Measurements from ENCODE around the gene MALL. TPM values are rescaled to one million over a fixed set of nuclear protein-coding genes. Genes with fewer than 3 reads are reported as not detected.
A peak's percentile ranks its signal among the peaks of the same experiment; 100 is the strongest.
"Not testable (repeated sequence)": the region's sequence is repeated elsewhere in the genome, so short reads cannot be mapped to it uniquely, and the experiment has no call there.

MALL gene
- total RNA-seq, 6 donors from 2014 or later: 40.9 to 203 (median 120) TPM

GRCh38 chr2:110099038-110099425 lies 16.6 kb downstream of the MALL start:
- no peak for ATAC-seq (ENCODE audit: low FRiP score in 2 of 2)
- Histone ChIP-seq H3K9me3 (no peaks in the 10 kb centered on the region), H3K27me3 (no peaks in the 10 kb centered on the region), H3K27ac (peak overlapping the region in 2 of 4 donors; percentile 89 to 93), H3K4me1 (peaks cover 42 to 86% (median 67%) of the 10 kb centered on the region in 4 donors), H3K36me3 (no peaks in the 10 kb centered on the region), H3K4me3 (no peak overlapping the region)
- WGBS, 2 donors: 71 to 84% methylated on average over 6 of the region's 6 CpGs
- TF ChIP-seq CTCF (IDR thresholded peaks at IDR 0.05) (no peak), POLR2A (IDR thresholded peaks at IDR 0.05) (no peak), EP300 (IDR thresholded peaks at IDR 0.05) (no peak)
- DNase-seq: peak in 1 of 2 donors; percentile 35

- WGBS, 2 donors: 67 to 68% methylated on average over 14 of the region's 14 CpGs
- H3K27me3 ChIP-seq: no peaks in the 10 kb centered on the region
- no peak overlapping the region for H3K4me3 ChIP-seq
- DNase-seq (peak; percentile 69 to 91), ATAC-seq (ENCODE audit: low FRiP score in 2 of 2) (peak in 1 of 2 donors; percentile 50)
- H3K9me3 ChIP-seq: no peaks in the 10 kb centered on the region
- H3K27ac ChIP-seq: peak overlapping the region in 2 of 4 donors; percentile 63 to 89
- no peaks in the 10 kb centered on the region for H3K36me3 ChIP-seq
- peaks cover 39 to 73% (median 55%) of the 10 kb centered on the region in 4 donors for H3K4me1 ChIP-seq
- TF ChIP-seq EP300 (IDR thresholded peaks at IDR 0.05): peak in 1 of 4 donors; percentile 37
- no peak for TF ChIP-seq POLR2A (IDR thresholded peaks at IDR 0.05)
- no peak for TF ChIP-seq CTCF (IDR thresholded peaks at IDR 0.05)
- peak in 1 of 2 donors; percentile 32 for TF ChIP-seq POLR2AphosphoS5 (IDR thresholded peaks at IDR 0.05)
Measured at GRCh38 chr2:110097506-110098220, 18.0 kb downstream of the MALL start.

DNA sequence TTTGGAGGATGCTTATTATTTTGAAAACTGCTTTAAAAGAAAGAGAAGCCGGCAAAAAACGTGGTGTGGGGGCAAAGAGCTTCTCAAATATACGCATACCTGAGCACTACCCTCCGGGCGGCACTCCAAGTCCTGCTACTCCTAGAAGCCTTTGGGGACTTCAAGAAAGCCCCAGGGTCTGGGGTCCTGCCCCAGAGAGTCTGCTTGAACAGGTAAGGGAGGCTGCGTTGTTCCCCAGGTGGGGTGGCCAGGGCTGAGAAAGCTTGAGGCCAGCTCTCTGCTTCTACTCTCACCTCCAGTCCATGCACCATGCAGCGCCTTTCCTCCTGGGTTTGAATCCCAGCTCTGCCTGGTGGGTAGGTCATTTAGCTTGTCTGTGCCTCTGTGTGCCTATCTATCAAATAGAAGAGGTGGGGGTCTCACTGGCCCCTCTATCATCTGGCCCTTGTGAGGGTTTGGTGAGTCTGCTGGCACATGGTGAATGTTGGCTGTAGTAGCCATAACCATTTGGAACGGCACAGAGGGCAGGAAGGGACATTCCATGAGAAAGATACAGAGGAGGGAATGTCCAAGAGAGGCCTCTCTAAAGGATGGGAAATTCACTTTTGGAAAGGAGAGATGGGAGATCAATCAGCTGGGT lies 19.5 kb downstream of the MALL start:
- Histone ChIP-seq H3K4me3 (no peak overlapping the region), H3K4me1 (peaks cover 26 to 57% (median 41%) of the 10 kb centered on the region in 4 donors), H3K27me3 (no peaks in the 10 kb centered on the region), H3K27ac (peak overlapping the region; percentile 56 to 76 (median 69)), H3K36me3 (no peaks in the 10 kb centered on the region), H3K9me3 (no peaks in the 10 kb centered on the region)
- peak in 1 of 2 donors; percentile 32 for DNase-seq
- WGBS, 2 donors: 65 to 71% methylated on average over 7 to 8 of the region's 8 CpGs
- ATAC-seq (ENCODE audit: low FRiP score in 2 of 2): no peak
- TF ChIP-seq POLR2AphosphoS5 (IDR thresholded peaks at IDR 0.05) (no peak), CTCF (IDR thresholded peaks at IDR 0.05) (no peak), POLR2A (IDR thresholded peaks at IDR 0.05) (no peak), EP300 (IDR thresholded peaks at IDR 0.05) (no peak)

DNA sequence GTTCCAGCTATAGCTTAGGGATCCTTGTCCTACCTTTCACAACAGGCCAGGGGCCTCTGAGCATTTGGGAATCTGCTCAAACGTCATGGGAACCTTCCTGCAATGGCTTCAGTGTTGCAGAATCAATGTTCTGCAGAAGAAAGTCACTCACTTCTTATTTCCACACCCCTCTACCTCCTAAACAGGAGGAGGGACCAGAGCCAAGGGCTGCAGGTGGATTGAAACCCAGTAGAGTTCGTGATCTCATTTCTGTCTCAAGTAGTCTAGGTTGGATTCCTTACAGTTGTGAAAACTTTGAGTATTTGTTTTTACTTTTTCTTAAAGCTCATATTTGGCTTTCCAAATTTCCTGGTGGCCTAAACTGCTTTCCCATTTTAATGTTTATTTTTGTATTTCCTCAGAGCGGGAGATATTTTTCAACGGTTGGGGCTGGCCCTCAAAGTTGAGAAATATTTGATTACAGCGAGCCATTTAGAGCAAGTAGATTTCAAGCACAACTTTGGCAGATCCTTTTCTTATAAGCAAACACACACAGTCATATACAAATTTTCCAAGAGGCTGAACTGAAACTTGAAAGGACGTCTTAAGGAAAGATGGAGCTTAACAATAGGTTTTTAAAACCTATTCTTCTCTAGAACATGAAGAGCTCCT lies 20.6 kb downstream of the MALL start:
- DNase-seq (peak in 1 of 2 donors; percentile 57), ATAC-seq (ENCODE audit: low FRiP score in 2 of 2) (peak; percentile 42 to 71)
- not testable (repeated sequence) for H3K36me3 ChIP-seq, H3K4me3 ChIP-seq, H3K9me3 ChIP-seq, H3K27me3 ChIP-seq
- peak overlapping the region in 3 of 4 donors; percentile 56 to 75 (median 63) for H3K27ac ChIP-seq
- H3K4me1 ChIP-seq: peaks cover 15 to 46% (median 30%) of the 10 kb centered on the region in 4 donors
- TF ChIP-seq EP300 (IDR thresholded peaks at IDR 0.05) (peak in 1 of 4 donors; percentile 72), POLR2AphosphoS5 (IDR thresholded peaks at IDR 0.05) (peak in 1 of 2 donors; percentile 22)
- 19 to 25% methylated on average over 5 of the region's 6 CpGs for WGBS, 2 donors

- not testable (repeated sequence) for H3K4me3 ChIP-seq; H3K27ac ChIP-seq; H3K36me3 ChIP-seq; H3K9me3 ChIP-seq; ATAC-seq (ENCODE audit: low FRiP score in 2 of 2); H3K27me3 ChIP-seq; DNase-seq
- no CpG with 5 or more reads among the region's 6 CpGs for WGBS, 2 donors
- peaks cover 5 to 35% (median 19%) of the 10 kb centered on the region in 4 donors for H3K4me1 ChIP-seq
Measured at GRCh38 chr2:110093924-110094323, 21.7 kb downstream of the MALL start.

- H3K27ac ChIP-seq; DNase-seq; H3K9me3 ChIP-seq; H3K36me3 ChIP-seq; ATAC-seq (ENCODE audit: low FRiP score in 2 of 2); H3K4me3 ChIP-seq; H3K4me1 ChIP-seq; H3K27me3 ChIP-seq: not testable (repeated sequence)
- 80% methylated on average over 1 of the region's 4 CpGs; no CpG with 5 or more reads in 1 of the 2 donors for WGBS, 2 donors
Measured at GRCh38 chr2:110090164-110090563, 25.5 kb downstream of the MALL start.

DNA sequence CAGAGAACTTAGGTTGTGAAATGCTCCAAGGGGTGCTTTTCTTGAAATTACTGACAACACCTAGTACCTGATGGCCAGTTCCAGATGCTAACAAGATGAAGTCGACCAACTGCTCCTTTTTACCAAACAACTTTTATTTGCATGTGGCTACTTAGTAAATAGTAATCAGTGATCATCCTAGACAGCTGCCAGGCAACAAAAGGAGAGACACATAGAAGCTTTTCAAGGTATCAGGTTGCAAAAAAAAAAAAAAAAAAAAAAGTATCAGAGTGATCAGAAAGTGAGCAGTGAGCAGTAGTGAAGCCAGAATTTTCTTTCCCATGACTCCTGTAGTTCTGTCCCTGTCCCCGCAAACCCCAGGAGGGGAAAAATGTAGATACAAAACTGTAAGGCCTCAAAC lies 31.9 kb downstream of the MALL start:
- not testable (repeated sequence) for H3K9me3 ChIP-seq; H3K27ac ChIP-seq; ATAC-seq (ENCODE audit: low FRiP score in 2 of 2); H3K4me3 ChIP-seq; H3K36me3 ChIP-seq; H3K4me1 ChIP-seq; DNase-seq; H3K27me3 ChIP-seq
- WGBS, 2 donors: no CpG with 5 or more reads among the region's 2 CpGs

DNA sequence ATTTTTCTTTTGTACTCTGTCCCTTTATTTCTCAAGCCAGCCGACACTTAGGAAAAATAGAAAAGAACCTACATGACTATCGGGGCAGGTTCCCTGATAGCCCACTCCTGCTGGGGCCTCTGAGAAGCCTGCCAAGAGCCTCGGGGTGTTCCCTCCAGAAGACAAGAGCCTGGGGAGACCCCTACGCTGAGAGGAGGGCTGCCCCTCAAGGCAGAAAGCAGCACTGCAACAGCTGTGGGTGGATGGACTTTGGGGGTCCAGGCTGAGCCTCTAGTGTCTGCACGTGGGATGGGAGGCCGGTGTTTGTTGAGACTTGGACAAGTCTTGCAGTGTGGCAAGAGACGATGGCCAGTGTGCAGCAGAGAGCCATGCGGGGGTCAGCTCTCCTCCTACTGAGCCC lies 32.5 kb downstream of the MALL start:
- not testable (repeated sequence) for H3K4me1 ChIP-seq; H3K36me3 ChIP-seq; H3K27ac ChIP-seq; ATAC-seq (ENCODE audit: low FRiP score in 2 of 2); H3K4me3 ChIP-seq; DNase-seq; H3K27me3 ChIP-seq; H3K9me3 ChIP-seq
- WGBS, 2 donors: no CpG with 5 or more reads among the region's 8 CpGs

GRCh38 chr2:110078104-110078503 lies 37.5 kb downstream of the MALL start:
- not testable (repeated sequence) for H3K9me3 ChIP-seq; DNase-seq; H3K27ac ChIP-seq; H3K4me1 ChIP-seq; ATAC-seq (ENCODE audit: low FRiP score in 2 of 2); H3K4me3 ChIP-seq; H3K36me3 ChIP-seq; H3K27me3 ChIP-seq
- WGBS, 2 donors: no CpG with 5 or more reads among the region's 4 CpGs

Data from upper lobe of left lung (tissue), 6 donors.